Lung (tissue), 12 donors: ENCODE measurements around the gene TOM1L1. TPM values are rescaled to one million over a fixed set of nuclear protein-coding genes. Genes with fewer than 3 reads are reported as not detected.

ENCODE experiments used
- ATAC-seq: fragments of 200-7000 bp; cut with Tn5 transposase; one replicate; pipeline ENCODE4 v1.9.1; 2020; ENCODE audit warnings: moderate number of reproducible peaks; ENCODE audit not compliant: insufficient read depth, low FRiP score
- DNase-seq, 3 donors: peaks; one replicate each; pipeline ENCODE4 v3.0.0-alpha.2; 2013 to 2017
- H3K27ac ChIP-seq, 2 donors: one replicate each; pipeline ENCODE4 v1.5.1; 2013; ENCODE audit warnings: mild to moderate bottlenecking in 2 of 2, moderate library complexity in 2 of 2, control low read depth in 1 of 2, inconsistent platforms in 1 of 2, low read depth in 1 of 2, low read length in 1 of 2
- H3K27me3 ChIP-seq, 3 donors: one replicate each; pipeline ENCODE4 v1.5.1; 2013; ENCODE audit warnings: low read length in 2 of 3; ENCODE audit not compliant: control insufficient read depth in 3 of 3, insufficient read depth in 3 of 3
- H3K36me3 ChIP-seq, 4 donors: one replicate each; pipeline ENCODE4 v1.5.1; 2013; ENCODE audit warnings: low read length in 4 of 4, mild to moderate bottlenecking in 1 of 4, moderate library complexity in 1 of 4; ENCODE audit not compliant: control insufficient read depth in 4 of 4, insufficient read depth in 4 of 4
- H3K4me1 ChIP-seq, 5 donors: one replicate each; pipeline ENCODE4 v1.5.1; 2013; ENCODE audit warnings: low read length in 5 of 5, mild to moderate bottlenecking in 2 of 5, moderate library complexity in 1 of 5; ENCODE audit not compliant: control insufficient read depth in 5 of 5, insufficient read depth in 5 of 5
- H3K4me3 ChIP-seq: one replicate; pipeline ENCODE4 v1.5.1; 2013; ENCODE audit warnings: mild to moderate bottlenecking, control low read depth, moderate library complexity
- H3K9ac ChIP-seq, 2 donors: one replicate each; pipeline ENCODE4 v1.5.1; 2013; ENCODE audit warnings: low read length in 2 of 2, control low read depth in 1 of 2; ENCODE audit not compliant: insufficient read depth in 1 of 2
- H3K9me3 ChIP-seq, 4 donors: one replicate each; pipeline ENCODE4 v1.5.1; 2013; ENCODE audit warnings: low read length in 3 of 4, mild to moderate bottlenecking in 1 of 4, moderate library complexity in 1 of 4; ENCODE audit not compliant: control insufficient read depth in 4 of 4, insufficient read depth in 3 of 4
- CTCF ChIP-seq: IDR thresholded peaks from 2 replicates; pipeline ENCODE4 v1.5.1; 2012; ENCODE audit warnings: mild to moderate bottlenecking; ENCODE audit errors: control extremely low read depth, extremely low read depth
- WGBS, 2 donors: extraction: QIAGEN DNeasy Blood & Tissue Kit; methylation state at CpG; one replicate each; pipeline ENCODE4 v1.1.7; 2013; 5-methylcytosine and 5-hydroxymethylcytosine counted together
- polyA plus RNA-seq, 2 donors: library from polyadenylated mRNA; stranded (reverse); fragments of 200-250 nt; gene quantifications; one replicate each; pipeline ENCODE4 v1.2.1, GENCODE V29; 2013
- total RNA-seq, 2 donors: library from RNA; depleted of rRNA in 1 of 2; stranded (reverse); fragments of >200 nt in 1 of 2; gene quantifications; one replicate each; pipeline ENCODE4 v1.2.1, GENCODE V29; 2014 to 2021
- donor health status: control.
- donor health status: control.
- donor health status: Bipolar disorder and iron deficiency.
- donor health status: healthy.
- donor health status: DM: yes; HTN: yes; CAD: no.

The TOM1L1 gene
- total and polyA plus RNA-seq, 4 donors: 12.2 to 39.1 (median 28.1) TPM

GRCh38 chr17:54967621-54968261, 67.1 kb downstream of the TOM1L1 start:
- Histone ChIP-seq H3K27me3 (no peaks in the 10 kb centered on the region), H3K4me1 (peaks cover 0 to 20% (median 11%) of the 10 kb centered on the region in 5 donors), H3K9ac (peak overlapping the region; percentile 78 to 84), H3K4me3 (peak overlapping the region; percentile 66), H3K27ac (peak overlapping the region; percentile 46 to 89), H3K9me3 (no peaks in the 10 kb centered on the region), H3K36me3 (peaks cover 0 to 18% (median 7%) of the 10 kb centered on the region in 4 donors)
- ATAC-seq: no peak
- 1 to 2% methylated on average over 21 of the region's 21 CpGs for WGBS, 2 donors
- peak; percentile 32 to 61 (median 55) for DNase-seq
- no peak for TF ChIP-seq CTCF

GRCh38 chr17:54968262-54968987, 67.8 kb downstream of the TOM1L1 start, which contains the start of the genes COX11 and STXBP4:
COX11 (minus strand) TSS chr17:54968654; CDS start chr17:54968646, 8 bp downstream.
STXBP4 (plus strand) TSS chr17:54968765; CDS start chr17:54986220, 17,455 bp downstream.
- 0% methylated on average over 56 to 57 of the region's 57 CpGs for WGBS, 2 donors
- DNase-seq: peak; percentile 96 to 99 (median 98)
- Histone ChIP-seq H3K9ac (peak within 1 kb of the TSS; percentile 84 to 95), H3K27me3 (no peaks in the 10 kb centered on the region), H3K4me3 (peak within 1 kb of the TSS; percentile 66), H3K27ac (peak within 1 kb of the TSS; percentile 89), H3K4me1 (peaks cover 0 to 20% (median 11%) of the 10 kb centered on the region in 5 donors), H3K9me3 (no peaks in the 10 kb centered on the region), H3K36me3 (peaks cover 0 to 14% (median 5%) of the 10 kb centered on the region in 4 donors)
- ATAC-seq: peak; percentile 98
- TF ChIP-seq CTCF: no peak

GRCh38 chr17:54968988-54969332, 68.3 kb downstream of the TOM1L1 start:
- Histone ChIP-seq H3K27ac (peak overlapping the region; percentile 89), H3K4me3 (peak overlapping the region; percentile 59), H3K9me3 (no peaks in the 10 kb centered on the region), H3K27me3 (no peaks in the 10 kb centered on the region), H3K4me1 (peaks cover 0 to 20% (median 11%) of the 10 kb centered on the region in 5 donors), H3K9ac (peak overlapping the region; percentile 84 to 95), H3K36me3 (peaks cover 0 to 10% (median 3%) of the 10 kb centered on the region in 4 donors)
- WGBS, 2 donors: 0% methylated on average over 13 of the region's 13 CpGs
- ATAC-seq: peak; percentile 29
- peak in 2 of 3 donors; percentile 47 to 49 for DNase-seq
- no peak for TF ChIP-seq CTCF
